ENCODE data around the gene RIMBP3B. TPM values are rescaled to one million over a fixed set of nuclear protein-coding genes. Genes with fewer than 3 reads are reported as not detected.
"Not testable (repeated sequence)": the region's sequence is repeated elsewhere in the genome, so short reads cannot be mapped to it uniquely, and the experiment has no call there.

Gene RIMBP3B, protein sequence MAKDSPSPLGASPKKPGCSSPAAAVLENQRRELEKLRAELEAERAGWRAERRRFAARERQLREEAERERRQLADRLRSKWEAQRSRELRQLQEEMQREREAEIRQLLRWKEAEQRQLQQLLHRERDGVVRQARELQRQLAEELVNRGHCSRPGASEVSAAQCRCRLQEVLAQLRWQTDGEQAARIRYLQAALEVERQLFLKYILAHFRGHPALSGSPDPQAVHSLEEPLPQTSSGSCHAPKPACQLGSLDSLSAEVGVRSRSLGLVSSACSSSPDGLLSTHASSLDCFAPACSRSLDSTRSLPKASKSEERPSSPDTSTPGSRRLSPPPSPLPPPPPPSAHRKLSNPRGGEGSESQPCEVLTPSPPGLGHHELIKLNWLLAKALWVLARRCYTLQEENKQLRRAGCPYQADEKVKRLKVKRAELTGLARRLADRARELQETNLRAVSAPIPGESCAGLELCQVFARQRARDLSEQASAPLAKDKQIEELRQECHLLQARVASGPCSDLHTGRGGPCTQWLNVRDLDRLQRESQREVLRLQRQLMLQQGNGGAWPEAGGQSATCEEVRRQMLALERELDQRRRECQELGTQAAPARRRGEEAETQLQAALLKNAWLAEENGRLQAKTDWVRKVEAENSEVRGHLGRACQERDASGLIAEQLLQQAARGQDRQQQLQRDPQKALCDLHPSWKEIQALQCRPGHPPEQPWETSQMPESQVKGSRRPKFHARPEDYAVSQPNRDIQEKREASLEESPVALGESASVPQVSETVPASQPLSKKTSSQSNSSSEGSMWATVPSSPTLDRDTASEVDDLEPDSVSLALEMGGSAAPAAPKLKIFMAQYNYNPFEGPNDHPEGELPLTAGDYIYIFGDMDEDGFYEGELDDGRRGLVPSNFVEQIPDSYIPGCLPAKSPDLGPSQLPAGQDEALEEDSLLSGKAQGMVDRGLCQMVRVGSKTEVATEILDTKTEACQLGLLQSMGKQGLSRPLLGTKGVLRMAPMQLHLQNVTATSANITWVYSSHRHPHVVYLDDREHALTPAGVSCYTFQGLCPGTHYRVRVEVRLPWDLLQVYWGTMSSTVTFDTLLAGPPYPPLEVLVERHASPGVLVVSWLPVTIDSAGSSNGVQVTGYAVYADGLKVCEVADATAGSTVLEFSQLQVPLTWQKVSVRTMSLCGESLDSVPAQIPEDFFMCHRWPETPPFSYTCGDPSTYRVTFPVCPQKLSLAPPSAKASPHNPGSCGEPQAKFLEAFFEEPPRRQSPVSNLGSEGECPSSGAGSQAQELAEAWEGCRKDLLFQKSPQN (N-terminal part only)
- under 1 TPM in 1 of 4 donors, not detected in 3; 0.18 TPM for polyA plus RNA-seq (ENCODE audit: insufficient read length in 4 of 4)

DNA sequence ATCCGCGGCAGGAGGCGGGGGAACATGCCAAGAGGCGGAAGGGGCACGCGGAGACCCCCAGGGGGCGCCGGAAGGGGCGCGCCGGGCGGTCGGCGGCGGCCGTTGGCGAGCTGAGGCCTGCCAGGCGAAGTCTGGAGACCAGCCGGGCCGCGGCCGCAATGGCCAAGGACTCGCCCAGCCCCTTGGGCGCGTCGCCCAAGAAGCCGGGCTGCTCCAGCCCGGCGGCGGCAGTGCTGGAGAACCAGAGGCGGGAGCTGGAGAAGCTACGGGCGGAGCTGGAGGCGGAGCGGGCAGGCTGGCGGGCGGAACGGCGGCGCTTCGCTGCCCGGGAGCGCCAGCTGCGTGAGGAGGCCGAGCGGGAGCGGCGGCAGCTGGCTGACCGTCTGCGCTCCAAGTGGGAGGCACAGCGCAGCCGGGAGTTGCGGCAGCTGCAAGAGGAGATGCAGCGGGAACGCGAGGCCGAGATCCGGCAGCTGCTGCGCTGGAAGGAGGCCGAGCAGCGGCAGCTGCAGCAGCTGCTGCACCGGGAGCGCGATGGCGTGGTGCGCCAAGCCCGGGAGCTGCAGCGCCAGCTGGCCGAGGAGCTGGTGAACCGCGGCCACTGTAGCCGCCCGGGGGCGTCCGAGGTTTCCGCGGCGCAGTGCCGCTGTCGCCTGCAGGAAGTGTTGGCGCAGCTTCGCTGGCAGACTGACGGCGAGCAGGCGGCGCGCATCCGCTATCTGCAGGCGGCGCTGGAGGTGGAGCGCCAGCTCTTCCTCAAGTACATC, at the start of gene RIMBP3B:
TSS of gene RIMBP3B (plus strand) at position 51 of the 767 bp plus-strand sequence. CDS start at position 159, 108 bp downstream.
- not testable (repeated sequence) for DNase-seq (ENCODE audit: low read depth in 4 of 4, low spot score in 2 of 4)

DNA sequence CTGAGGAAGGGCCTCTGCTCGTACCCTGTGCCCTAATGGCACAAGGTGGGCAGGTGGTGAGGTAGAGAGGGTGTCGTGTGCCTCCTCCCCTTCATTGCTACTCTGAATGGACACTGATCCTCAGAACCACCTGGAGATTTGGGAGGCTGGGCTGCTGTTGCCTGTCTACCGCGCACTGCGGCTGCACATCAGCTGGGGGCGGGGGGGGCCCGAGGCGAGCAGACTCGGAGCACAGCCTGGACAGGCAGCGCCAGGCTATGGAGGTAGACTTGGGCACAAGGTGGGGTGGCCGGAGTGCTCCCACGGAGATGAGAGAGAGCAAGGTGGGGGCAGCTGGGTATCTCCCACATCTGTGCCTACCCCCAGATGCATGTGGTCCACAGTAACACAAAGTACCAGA, 26.0 kb upstream of the RIMBP3B start:
- not testable (repeated sequence) for DNase-seq (ENCODE audit: low read depth in 4 of 4, low spot score in 2 of 4)

DNA sequence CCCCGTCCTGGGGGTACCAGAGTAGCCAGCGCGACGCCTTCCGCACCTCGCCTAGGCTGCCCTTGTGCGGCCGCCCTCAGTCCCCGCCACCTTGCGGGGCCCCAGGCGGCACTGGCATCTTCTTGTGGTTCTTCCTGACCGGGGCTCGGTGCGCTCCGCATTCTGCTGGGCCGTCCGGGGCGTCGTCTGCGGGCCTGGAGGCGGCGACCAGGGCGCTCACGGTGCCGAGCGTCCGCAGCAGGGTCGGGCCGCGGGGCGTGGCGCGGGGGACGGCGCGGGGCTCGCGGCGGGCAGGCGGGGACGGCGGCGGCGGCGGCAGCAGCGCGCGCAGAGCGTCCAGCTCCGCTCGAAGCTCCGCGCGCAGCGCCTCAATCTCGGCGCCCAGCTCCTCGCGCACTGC, 23.0 kb upstream of the RIMBP3B start:
- DNase-seq (ENCODE audit: low read depth in 4 of 4, low spot score in 2 of 4), result not testable (repeated sequence)

DNA sequence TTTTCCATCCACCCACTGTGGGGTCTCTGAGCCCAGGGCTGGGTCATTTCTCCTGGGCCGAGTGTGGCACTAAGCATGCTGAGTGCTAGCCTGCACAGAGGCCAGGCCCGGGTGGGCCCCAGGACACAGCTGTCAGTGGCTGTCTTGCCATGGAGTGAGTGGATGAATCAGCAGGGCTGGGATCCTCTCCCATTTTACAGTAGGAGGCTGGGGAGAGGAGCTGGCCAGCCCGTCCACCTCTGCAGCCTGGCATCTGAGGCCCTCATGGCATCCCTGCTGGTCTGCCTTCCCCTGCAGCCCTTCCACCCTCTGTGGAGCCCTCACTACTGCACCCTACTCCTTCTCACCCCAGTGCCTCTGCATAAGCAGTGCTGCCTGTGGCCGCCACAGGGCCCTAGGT, 21.1 kb upstream of the RIMBP3B start:
- DNase-seq (ENCODE audit: low read depth in 4 of 4, low spot score in 2 of 4), result not testable (repeated sequence)

- not testable (repeated sequence) for DNase-seq (ENCODE audit: low read depth in 4 of 4, low spot score in 2 of 4)
Observed at GRCh38 chr22:21363061-21363460, 20.5 kb upstream of the RIMBP3B start.

DNA sequence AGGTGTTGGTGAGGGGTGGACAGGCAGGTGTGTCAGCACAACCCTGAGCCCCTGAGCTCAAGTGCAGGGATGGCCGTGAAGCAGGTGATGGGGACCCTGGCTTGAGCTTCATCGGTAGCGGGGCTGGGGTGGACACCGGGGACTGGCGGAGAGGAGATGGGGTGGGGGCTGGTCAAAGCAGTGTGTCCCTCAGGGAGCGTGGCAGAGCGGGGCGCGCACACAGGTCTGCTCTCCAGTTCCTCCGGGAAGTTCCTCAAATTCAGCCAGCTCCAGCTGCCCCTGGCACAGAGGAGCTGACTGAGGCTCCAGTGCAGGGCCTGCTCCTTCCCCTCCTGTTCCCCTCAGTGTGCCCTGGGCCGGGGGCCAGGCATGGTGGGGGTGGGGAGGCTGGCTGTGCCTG, 19.7 kb upstream of the RIMBP3B start:
- not testable (repeated sequence) for DNase-seq (ENCODE audit: low read depth in 4 of 4, low spot score in 2 of 4)

DNA sequence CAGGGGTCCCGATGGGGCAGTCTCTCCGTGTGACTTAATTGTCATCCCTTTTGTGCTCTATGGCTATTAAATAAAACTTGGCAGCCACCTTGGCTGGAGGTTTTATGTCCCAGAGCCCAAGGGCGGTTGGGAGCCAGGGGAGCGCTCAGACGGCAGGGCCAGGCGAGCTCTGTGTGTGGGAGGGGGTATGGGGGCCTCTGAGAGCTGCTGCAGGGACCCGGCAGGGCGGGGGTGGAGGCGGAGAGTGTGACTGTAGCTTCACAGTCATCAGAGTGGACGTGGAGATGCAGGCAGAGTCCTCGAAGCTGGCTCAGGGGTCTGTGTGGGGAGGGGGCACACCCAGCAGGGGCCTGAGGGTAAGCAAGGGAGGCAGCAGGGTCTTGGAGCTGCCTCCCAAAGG, 19.2 kb upstream of the RIMBP3B start:
- DNase-seq (ENCODE audit: low read depth in 4 of 4, low spot score in 2 of 4), result not testable (repeated sequence)

GRCh38 chr22:21365337-21365736, 18.2 kb upstream of the RIMBP3B start:
- not testable (repeated sequence) for DNase-seq (ENCODE audit: low read depth in 4 of 4, low spot score in 2 of 4)

DNA sequence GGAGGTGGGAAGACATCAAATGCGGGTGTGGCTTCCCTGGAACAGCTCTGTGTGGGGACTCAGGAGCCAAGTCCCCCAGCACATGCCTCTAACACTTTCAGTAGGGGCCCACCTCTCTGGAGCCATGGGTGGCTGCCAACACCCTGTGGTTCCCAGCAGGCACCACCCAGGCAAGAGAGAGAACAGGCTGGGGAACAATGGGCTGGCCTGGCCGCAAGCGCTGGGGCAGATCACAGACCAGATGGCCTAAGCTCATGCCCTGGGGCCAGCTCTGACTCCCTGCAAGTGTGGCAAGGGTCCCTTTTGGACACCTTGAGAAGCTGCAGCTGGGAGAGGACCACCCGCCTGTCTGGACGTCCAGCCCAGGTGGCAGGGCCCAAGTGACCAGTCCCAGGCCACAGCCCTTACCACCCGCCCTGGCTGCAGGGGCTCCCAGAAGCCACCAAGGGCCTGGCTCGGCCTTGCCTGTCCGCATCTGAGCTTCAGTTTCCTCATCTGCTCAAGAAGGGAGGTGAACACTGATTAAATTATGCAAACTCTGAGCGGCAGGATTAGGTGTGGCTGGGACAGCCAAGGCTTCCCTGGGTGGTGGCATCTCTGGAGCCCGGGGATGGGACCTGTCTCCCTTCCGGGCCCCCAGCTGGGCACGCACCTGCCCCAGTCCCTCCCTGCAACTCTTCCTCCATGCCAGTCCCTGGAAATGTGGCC, 14.8 kb upstream of the RIMBP3B start:
- DNase-seq (ENCODE audit: low read depth in 4 of 4, low spot score in 2 of 4), result not testable (repeated sequence)

- not testable (repeated sequence) for DNase-seq (ENCODE audit: low read depth in 4 of 4, low spot score in 2 of 4)
Observed at GRCh38 chr22:21375880-21376279, 7.7 kb upstream of the RIMBP3B start.

- not testable (repeated sequence) for DNase-seq (ENCODE audit: low read depth in 4 of 4, low spot score in 2 of 4)
Observed at GRCh38 chr22:21384468-21385357, 1.2 kb downstream of the RIMBP3B start.

GRCh38 chr22:21389480-21389879, 5.9 kb downstream of the RIMBP3B start:
- not testable (repeated sequence) for DNase-seq (ENCODE audit: low read depth in 4 of 4, low spot score in 2 of 4)

GRCh38 chr22:21390013-21390412, 6.5 kb downstream of the RIMBP3B start:
- not testable (repeated sequence) for DNase-seq (ENCODE audit: low read depth in 4 of 4, low spot score in 2 of 4)

GRCh38 chr22:21394613-21395012, 11.1 kb downstream of the RIMBP3B start:
- not testable (repeated sequence) for DNase-seq (ENCODE audit: low read depth in 4 of 4, low spot score in 2 of 4)

DNA sequence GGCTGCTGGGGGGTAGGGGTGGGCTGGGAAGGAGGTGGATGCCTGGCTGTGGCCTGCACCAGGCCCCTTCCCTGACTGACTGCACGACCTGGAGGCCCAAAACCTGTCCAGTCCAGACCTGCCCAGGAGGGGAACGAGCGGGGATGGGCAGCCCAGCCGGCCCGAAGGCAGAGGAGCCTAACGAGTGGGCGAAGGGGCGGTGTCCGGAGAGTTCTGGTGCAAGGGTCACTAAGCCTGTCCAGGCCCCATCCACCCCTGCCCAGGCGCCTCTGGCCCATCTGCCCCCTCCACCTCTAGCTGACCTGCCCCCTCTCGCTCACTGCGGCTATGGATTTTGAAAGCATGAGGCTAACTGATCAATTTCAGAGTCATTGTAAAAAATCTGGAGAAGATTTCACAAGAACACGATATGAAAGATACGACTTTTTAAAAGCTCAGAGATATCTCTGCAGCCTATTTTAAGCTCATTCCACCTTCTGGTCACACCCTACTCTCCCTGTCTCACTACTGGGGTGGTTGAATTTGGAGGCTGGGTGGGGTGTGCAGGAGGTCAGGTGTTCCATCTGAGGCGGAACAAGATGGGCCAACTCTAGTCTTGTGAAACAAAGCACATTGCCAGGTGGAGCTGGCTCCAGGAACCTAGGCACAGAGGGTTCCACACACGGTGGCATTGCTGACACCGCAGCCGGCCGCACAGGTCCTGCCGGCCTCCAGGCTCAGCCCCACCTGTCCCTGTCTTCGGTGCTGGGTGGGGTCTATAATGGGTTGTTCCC, 17.8 kb downstream of the RIMBP3B start:
- not testable (repeated sequence) for DNase-seq (ENCODE audit: low read depth in 4 of 4, low spot score in 2 of 4)

- not testable (repeated sequence) for DNase-seq (ENCODE audit: low read depth in 4 of 4, low spot score in 2 of 4)
Observed at GRCh38 chr22:21402763-21403314, 19.3 kb downstream of the RIMBP3B start.

DNA sequence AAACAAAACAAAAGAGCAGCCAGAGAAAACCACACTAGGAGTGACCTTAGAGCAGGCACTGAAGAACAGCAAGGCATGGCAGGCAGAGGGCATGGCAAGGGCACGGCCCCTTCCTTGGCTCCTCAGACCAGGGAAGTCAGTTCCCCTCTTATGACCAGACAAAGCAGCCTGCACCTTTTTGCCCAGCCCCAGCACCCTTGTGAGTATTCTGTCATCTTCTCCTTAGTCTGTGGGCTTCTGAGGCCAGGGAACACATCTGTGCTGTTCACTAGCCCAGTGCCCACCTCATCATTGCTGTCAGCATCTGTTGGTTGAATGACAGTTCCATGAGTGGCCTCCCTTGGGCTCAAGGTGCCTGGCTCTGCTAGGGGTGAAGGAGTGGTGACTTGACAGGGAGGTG, 23.6 kb downstream of the RIMBP3B start:
- DNase-seq (ENCODE audit: low read depth in 4 of 4, low spot score in 2 of 4), result not testable (repeated sequence)

Data from left renal cortex interstitium (tissue), 4 donors.